SU-DHL-6 (cell line): Measurements from ENCODE around the gene CNGA4.

ENCODE experiments used
- EZH2phosphoT487 ChIP-seq: fragments of 200-600 bp; sonication (generic), shearing (Covaris generic); conservative IDR thresholded peaks from 2 replicates; pipeline ENCODE4 v1.6.1; 2018; ENCODE audit warnings: mild to moderate bottlenecking, antibody characterized with exemption, low read length, moderate library complexity, mixed read lengths
- TF ChIP-seq, protein P1 (sequence below): fragments of 200-600 bp; sonication (generic); IDR thresholded peaks from one replicate; pipeline ENCODE4 v1.5.1; 2017; ENCODE audit warnings: antibody characterized with exemption, mild to moderate bottlenecking, low read length, moderate library complexity; ENCODE audit not compliant: insufficient read depth, poor library complexity, severe bottlenecking

DNA sequence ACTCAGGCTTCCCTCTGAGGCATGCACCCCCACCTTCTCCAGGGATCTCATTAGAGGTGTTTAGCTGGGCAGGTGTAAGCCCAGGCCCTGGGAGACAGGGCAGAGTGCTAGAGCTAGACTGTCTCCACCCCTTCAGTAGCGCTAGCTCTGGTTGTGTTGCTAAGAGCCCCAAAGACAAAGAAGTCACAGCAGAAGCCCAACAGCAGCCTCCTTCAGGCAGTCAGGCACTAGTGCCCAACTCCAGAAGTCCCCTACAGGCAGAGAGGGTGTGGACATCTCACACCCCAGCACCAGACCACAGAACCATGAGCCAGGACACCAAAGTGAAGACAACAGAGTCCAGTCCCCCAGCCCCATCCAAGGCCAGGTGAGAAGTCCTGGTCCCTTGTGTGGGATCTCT is at the start of gene CNGA4:
- TF ChIP-seq, protein P1, sequence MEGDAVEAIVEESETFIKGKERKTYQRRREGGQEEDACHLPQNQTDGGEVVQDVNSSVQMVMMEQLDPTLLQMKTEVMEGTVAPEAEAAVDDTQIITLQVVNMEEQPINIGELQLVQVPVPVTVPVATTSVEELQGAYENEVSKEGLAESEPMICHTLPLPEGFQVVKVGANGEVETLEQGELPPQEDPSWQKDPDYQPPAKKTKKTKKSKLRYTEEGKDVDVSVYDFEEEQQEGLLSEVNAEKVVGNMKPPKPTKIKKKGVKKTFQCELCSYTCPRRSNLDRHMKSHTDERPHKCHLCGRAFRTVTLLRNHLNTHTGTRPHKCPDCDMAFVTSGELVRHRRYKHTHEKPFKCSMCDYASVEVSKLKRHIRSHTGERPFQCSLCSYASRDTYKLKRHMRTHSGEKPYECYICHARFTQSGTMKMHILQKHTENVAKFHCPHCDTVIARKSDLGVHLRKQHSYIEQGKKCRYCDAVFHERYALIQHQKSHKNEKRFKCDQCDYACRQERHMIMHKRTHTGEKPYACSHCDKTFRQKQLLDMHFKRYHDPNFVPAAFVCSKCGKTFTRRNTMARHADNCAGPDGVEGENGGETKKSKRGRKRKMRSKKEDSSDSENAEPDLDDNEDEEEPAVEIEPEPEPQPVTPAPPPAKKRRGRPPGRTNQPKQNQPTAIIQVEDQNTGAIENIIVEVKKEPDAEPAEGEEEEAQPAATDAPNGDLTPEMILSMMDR: no peak
- no peak for TF ChIP-seq EZH2phosphoT487
